ENCODE results near the gene RALGAPB.

DNA sequence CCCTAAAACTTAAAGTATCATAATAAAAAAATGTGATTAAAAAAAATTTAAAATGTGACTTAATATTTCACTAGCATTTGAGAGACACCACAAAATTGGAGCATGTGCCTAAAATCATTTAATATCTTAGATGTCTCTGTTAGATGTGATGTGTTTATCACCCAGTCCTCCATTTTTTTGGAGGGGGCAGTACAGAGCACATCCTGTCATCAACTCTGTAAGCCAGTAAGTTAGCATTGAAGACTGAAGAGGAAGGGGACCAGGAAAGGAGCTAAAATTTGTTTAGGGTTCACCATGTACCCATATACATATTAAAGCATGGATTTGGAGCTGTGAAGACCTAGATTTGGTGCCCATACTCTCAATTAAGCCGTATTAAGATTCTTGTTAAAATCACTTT, 77.6 kb downstream of the RALGAPB start:
- TF ChIP-seq POLR2A (IDR thresholded peaks at IDR 0.05; ENCODE audit: low read length) = no peak
- no peak for TF ChIP-seq GATA1 (IDR thresholded peaks at IDR 0.05; ENCODE audit: low read depth, low read length)

Measured in erythroblast (primary cell).